Activated B cell treated with CpG ODN at 0.5 μM for 24 hours (primary cell): ENCODE results near the gene ETV6. TPM values are rescaled to one million over a fixed set of nuclear protein-coding genes. Genes with fewer than 3 reads are reported as not detected.

Source experiments
- ATAC-seq: fragments of 200-7000 bp; cut with Tn5 transposase; one replicate; pipeline ENCODE4 v1.10.0; 2021; ENCODE audit warnings: low read depth, mild to moderate bottlenecking, moderate library complexity
- CTCF ChIA-PET: fragments of 350-600 bp; sonication (Branson Sonifier 250); formaldehyde crosslinking; loops from one replicate; lab custom pipeline; 2021; ENCODE audit warnings: antibody characterized with exemption; lab: Charles Lee
- POLR2A ChIA-PET: fragments of 350-600 bp; sonication (Branson Sonifier 250); formaldehyde crosslinking; loops from one replicate; lab custom pipeline; 2021; ENCODE audit warnings: antibody characterized with exemption; lab: Charles Lee
- DNase-seq: peaks from one replicate; pipeline ENCODE4 v3.0.0; 2022
- H3K27ac Mint-ChIP-seq: one replicate; pipeline ENCODE4 v1.8.0; 2020; ENCODE audit warnings: mixed read lengths
- H3K27me3 Mint-ChIP-seq: one replicate; pipeline ENCODE4 v1.8.0; 2021; ENCODE audit warnings: mixed read lengths
- H3K36me3 Mint-ChIP-seq: one replicate; pipeline ENCODE4 v1.8.0; 2021; ENCODE audit warnings: low read depth, mixed read lengths
- H3K4me1 Mint-ChIP-seq: one replicate; pipeline ENCODE4 v1.8.0; 2021; ENCODE audit warnings: mixed read lengths
- H3K4me3 Mint-ChIP-seq: one replicate; pipeline ENCODE4 v1.8.0; 2020; ENCODE audit warnings: mild to moderate bottlenecking, mixed read lengths
- H3K9me3 Mint-ChIP-seq: one replicate; pipeline ENCODE4 v1.8.0; 2020; ENCODE audit warnings: mixed read lengths
- CTCF ChIP-seq: fragments of 200-600 bp; IDR thresholded peaks from one replicate; pipeline ENCODE4 v1.8.0; 2022; ENCODE audit warnings: antibody characterized with exemption, mild to moderate bottlenecking
- intact Hi-C: fragments of 100-400 bp; cut with micrococcal nuclease; formaldehyde crosslinking; loops from one replicate; pipeline ENCODE4 v1.15.1; 2024
- total RNA-seq: library from RNA; stranded (reverse); gene quantifications from 2 replicates; pipeline ENCODE4 v1.2.3, GENCODE V29; 2022

Gene ETV6
- total RNA-seq, 1 donor from 2014 or later: 130 TPM

- Mint-ChIP-seq H3K27ac (no peak overlapping the region), H3K9me3 (peaks cover 13% of the 10 kb centered on the region), H3K27me3 (no peaks in the 10 kb centered on the region), H3K4me1 (no peaks in the 10 kb centered on the region), H3K36me3 (peaks cover 83% of the 10 kb centered on the region), H3K4me3 (no peak overlapping the region)
- intact Hi-C loops: loop anchor here (2.0 kb wide), 1 partner anchor 13 kb away; no protein-coding TSS in a partner anchor
- ChIA-PET POLR2A (no interaction called here), CTCF (no interaction called here)
- no peak for TF ChIP-seq CTCF
- no peak for DNase-seq
- ATAC-seq: no peak
Observed at GRCh38 chr12:11865824-11866223, 216.3 kb downstream of the ETV6 start.

DNA sequence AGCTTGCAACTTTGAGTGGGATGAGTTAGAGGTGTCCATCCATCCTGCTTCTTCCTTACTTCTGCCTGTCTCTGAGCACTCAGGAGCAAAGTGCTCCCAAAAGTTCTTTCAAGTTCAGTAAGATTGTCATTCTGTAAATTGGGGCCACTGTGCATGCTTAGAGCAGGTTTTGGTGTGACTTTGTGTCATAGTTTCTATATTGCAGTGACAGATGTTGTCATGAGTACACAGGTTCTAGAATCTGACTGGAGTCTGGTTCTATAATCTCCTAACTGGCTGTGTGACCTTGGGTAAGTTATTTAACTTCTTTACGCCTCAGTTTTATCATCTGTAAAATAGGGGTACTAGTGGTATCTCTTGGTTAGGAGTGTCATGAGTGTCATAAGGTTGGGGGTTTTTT, 218.6 kb downstream of the ETV6 start:
- H3K27me3 Mint-ChIP-seq: no peaks in the 10 kb centered on the region
- intact Hi-C loops: no loop called here
- H3K27ac Mint-ChIP-seq: no peak overlapping the region
- H3K9me3 Mint-ChIP-seq: peaks cover 13% of the 10 kb centered on the region
- no peak for TF ChIP-seq CTCF
- no peaks in the 10 kb centered on the region for H3K4me1 Mint-ChIP-seq
- ChIA-PET POLR2A (no interaction called here), CTCF (no interaction called here)
- H3K4me3 Mint-ChIP-seq: no peak overlapping the region
- DNase-seq (no peak), ATAC-seq (no peak)
- H3K36me3 Mint-ChIP-seq: peaks cover 83% of the 10 kb centered on the region

DNA sequence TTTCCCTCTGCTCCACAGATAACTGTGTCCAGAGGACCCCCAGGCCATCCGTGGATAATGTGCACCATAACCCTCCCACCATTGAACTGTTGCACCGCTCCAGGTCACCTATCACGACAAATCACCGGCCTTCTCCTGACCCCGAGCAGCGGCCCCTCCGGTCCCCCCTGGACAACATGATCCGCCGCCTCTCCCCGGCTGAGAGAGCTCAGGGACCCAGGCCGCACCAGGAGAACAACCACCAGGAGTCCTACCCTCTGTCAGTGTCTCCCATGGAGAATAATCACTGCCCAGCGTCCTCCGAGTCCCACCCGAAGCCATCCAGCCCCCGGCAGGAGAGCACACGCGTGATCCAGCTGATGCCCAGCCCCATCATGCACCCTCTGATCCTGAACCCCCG, 219.9 kb downstream of the ETV6 start:
- CTCF ChIA-PET: no interaction called here

DNA sequence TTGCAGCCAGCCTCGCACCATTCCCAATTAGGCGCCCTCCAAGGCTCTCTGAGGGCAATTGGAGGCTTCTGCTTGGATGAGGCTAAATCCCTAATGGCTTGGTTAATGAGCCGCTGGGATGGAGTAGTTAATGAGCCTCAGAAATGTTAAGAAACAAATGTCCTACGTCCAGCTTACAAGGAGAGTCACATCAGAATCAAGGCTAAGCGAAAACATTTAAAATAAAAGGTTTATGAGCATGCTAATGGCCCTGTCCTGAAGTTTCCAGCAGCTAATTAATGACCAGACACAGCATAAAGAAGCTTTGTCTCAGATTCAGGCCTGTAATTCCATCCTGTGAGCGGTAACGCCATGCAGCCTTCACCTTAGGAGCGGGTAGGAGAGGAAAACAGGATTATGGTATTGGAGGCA, 220.6 kb downstream of the ETV6 start:
- Mint-ChIP-seq H3K4me1 (peaks cover under 1% of the 10 kb centered on the region), H3K27ac (no peak overlapping the region), H3K27me3 (no peaks in the 10 kb centered on the region), H3K36me3 (peaks cover 67% of the 10 kb centered on the region), H3K4me3 (no peak overlapping the region), H3K9me3 (peaks cover 13% of the 10 kb centered on the region)
- TF ChIP-seq CTCF: no peak
- DNase-seq: no peak
- ATAC-seq: no peak
- ChIA-PET POLR2A (interaction anchor here (0.6 kb wide), 1 partner anchor 220 kb away, joined by 6 read pairs; the partner anchor contains the start of gene ETV6), CTCF (no interaction called here)
- intact Hi-C loops: no loop called here

More for the DNA sequence above, 219.9 kb downstream of the ETV6 start:
- H3K9me3 Mint-ChIP-seq: peaks cover 13% of the 10 kb centered on the region
- H3K36me3 Mint-ChIP-seq: peaks cover 72% of the 10 kb centered on the region
- POLR2A ChIA-PET: no interaction called here
- no peak for TF ChIP-seq CTCF
- DNase-seq (no peak), ATAC-seq (no peak)
- H3K27ac Mint-ChIP-seq: no peak overlapping the region
- H3K4me1 Mint-ChIP-seq: no peaks in the 10 kb centered on the region
- H3K27me3 Mint-ChIP-seq: no peaks in the 10 kb centered on the region
- H3K4me3 Mint-ChIP-seq: no peak overlapping the region
- intact Hi-C loops: no loop called here

DNA sequence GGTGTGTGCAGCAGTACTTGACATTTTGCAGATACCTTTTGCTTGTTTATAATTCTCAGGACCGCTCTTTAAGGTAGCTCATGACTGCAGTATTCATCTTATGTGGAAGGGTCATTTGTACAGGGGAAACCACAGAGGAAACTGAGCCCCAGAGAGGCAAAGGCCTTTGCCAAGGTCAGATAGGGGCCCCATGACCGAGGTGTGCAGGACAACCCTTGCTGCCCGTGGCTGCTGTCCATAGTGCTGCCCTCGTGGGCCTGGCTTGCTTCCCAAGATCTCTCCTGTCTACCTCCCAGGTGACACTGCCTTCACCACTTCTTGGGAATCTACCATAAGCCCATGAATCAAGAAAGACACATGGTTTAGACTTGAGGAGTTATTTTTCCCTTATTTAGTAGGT, 222.6 kb downstream of the ETV6 start:
- Mint-ChIP-seq H3K4me3 (no peak overlapping the region), H3K9me3 (no peaks in the 10 kb centered on the region), H3K27me3 (no peaks in the 10 kb centered on the region), H3K36me3 (peaks cover 65% of the 10 kb centered on the region), H3K27ac (no peak overlapping the region), H3K4me1 (peaks cover 13% of the 10 kb centered on the region)
- ATAC-seq: no peak
- no peak for DNase-seq
- CTCF ChIA-PET: no interaction called here
- no peak for TF ChIP-seq CTCF
- POLR2A ChIA-PET: no interaction called here
- intact Hi-C loops: no loop called here
